ENCODE results near the gene HNRNPUL1.

DNA sequence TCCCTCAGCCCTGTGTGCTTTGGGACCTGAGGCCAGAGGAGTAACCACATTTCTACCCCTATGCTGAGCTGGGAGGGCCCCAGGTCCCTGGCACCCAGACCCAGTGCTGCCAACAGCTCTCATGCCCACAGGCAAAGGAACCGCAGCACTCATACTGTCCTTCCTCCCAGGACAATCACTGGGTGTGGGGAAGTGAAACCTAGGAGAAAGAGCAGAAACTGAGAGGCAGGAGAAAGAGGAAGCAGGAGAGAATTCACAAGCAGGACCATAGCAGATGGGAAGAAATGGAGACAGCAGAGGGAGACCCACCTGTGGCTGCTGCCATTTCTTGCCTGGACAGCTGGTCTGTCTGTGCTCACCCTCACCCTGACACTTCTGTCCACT, 64.7 kb downstream of the HNRNPUL1 start:
- no peak for TF ChIP-seq CTCF (optimal IDR thresholded peaks at IDR 0.05 in 1 of 3, IDR thresholded peaks at IDR 0.05 in 1 of 3, conservative IDR thresholded peaks at IDR 0.05 in 1 of 3; ENCODE audit: extremely low read depth in 1 of 3, insufficient read depth in 2 of 3, low read length in 3 of 3)
- no peak for TF ChIP-seq EZH2 (IDR thresholded peaks at IDR 0.05; ENCODE audit: low read length)
